T-helper 1 cell treated with Interleukin-12 subunit alpha and Interleukin-12 subunit beta and Interleukin-4 antibody, amounts not matched to agents 30 μg/mL and 1 μg/mL, for 36 hours (primary cell): Measurements from ENCODE around the gene CEP72.

Experiments
- H3K27ac Mint-ChIP-seq: one replicate; pipeline ENCODE4 v1.8.0; 2021; ENCODE audit warnings: mild to moderate bottlenecking, mixed read lengths
- H3K27me3 Mint-ChIP-seq: one replicate; pipeline ENCODE4 v1.8.0; 2021; ENCODE audit warnings: low read depth, mixed read lengths
- H3K36me3 Mint-ChIP-seq: one replicate; pipeline ENCODE4 v1.8.0; 2021; ENCODE audit warnings: low read depth, mixed read lengths
- H3K4me1 Mint-ChIP-seq: one replicate; pipeline ENCODE4 v1.8.0; 2021; ENCODE audit warnings: low read depth, mixed read lengths
- H3K4me3 Mint-ChIP-seq: one replicate; pipeline ENCODE4 v1.8.0; 2021; ENCODE audit warnings: mild to moderate bottlenecking, moderate library complexity, mixed read lengths
- H3K9me3 Mint-ChIP-seq: one replicate; pipeline ENCODE4 v1.8.0; 2021; ENCODE audit warnings: mixed read lengths

The CEP72 gene

GRCh38 chr5:585962-586628, 26.0 kb upstream of the CEP72 start:
- Mint-ChIP-seq H3K4me3 (no peak overlapping the region), H3K36me3 (no peaks in the 10 kb centered on the region), H3K4me1 (no peaks in the 10 kb centered on the region), H3K9me3 (peaks cover 5% of the 10 kb centered on the region), H3K27ac (no peak overlapping the region), H3K27me3 (peaks cover 6% of the 10 kb centered on the region)

DNA sequence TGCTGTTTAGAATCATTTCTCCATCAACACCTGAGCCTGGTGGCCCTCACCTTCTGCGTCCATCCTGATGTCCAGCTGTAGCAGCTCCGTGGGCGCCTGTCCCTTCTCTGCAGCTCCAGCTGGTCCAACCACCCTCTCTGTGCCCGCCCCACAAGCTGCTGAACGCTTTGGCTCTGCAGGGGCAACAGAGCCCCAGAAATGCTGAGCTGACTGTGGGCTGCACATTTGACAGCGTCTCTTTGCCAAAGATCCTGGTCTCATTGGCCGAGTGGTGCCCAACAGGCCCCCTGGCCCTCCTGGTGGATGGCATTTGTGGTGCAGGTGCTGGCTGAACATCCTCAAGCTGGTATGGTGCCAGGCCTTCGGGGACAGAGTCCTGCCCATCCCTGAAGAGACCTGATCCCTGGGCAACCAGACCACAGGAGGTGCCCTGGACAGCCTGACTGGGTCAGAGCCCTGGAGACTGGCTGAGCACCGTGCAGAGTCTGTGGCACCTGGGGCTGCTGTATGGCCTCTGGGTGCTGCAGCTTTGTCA, 25.3 kb upstream of the CEP72 start:
- Mint-ChIP-seq H3K4me1 (no peaks in the 10 kb centered on the region), H3K4me3 (no peak overlapping the region), H3K27ac (no peak overlapping the region), H3K9me3 (peaks cover 5% of the 10 kb centered on the region), H3K27me3 (peaks cover 9% of the 10 kb centered on the region), H3K36me3 (no peaks in the 10 kb centered on the region)

DNA sequence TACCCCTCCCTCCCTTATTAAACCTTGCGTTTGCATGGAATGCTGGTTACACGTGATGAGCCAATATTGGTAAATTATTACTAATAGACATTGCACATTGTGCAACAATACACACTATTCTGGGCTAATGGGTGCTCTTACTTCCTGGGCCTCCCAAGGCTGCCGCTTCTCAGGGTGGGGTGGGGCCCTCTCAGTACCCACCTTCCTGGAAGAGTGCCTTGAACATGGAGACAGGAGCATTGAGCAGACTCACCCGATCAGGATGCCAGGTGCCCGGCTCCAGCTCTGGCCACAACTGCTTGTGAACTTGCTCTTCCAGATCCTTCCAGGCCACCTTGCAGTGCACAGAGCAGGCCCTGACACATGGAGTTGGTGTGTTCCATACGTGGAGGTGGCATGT, 24.7 kb upstream of the CEP72 start:
- no peaks in the 10 kb centered on the region for H3K36me3 Mint-ChIP-seq
- peaks cover 12% of the 10 kb centered on the region for H3K27me3 Mint-ChIP-seq
- H3K9me3 Mint-ChIP-seq: peaks cover 5% of the 10 kb centered on the region
- H3K4me1 Mint-ChIP-seq: no peaks in the 10 kb centered on the region
- no peak overlapping the region for H3K27ac Mint-ChIP-seq
- H3K4me3 Mint-ChIP-seq: no peak overlapping the region

- H3K27ac Mint-ChIP-seq: no peak overlapping the region
- H3K4me1 Mint-ChIP-seq: no peaks in the 10 kb centered on the region
- no peak overlapping the region for H3K4me3 Mint-ChIP-seq
- peaks cover 5% of the 10 kb centered on the region for H3K9me3 Mint-ChIP-seq
- peaks cover 12% of the 10 kb centered on the region for H3K27me3 Mint-ChIP-seq
- H3K36me3 Mint-ChIP-seq: no peaks in the 10 kb centered on the region
Observed at GRCh38 chr5:588406-588995, 23.6 kb upstream of the CEP72 start.

GRCh38 chr5:589173-589572, 23.0 kb upstream of the CEP72 start:
- no peak overlapping the region for H3K27ac Mint-ChIP-seq
- peaks cover 12% of the 10 kb centered on the region for H3K27me3 Mint-ChIP-seq
- no peaks in the 10 kb centered on the region for H3K36me3 Mint-ChIP-seq
- peaks cover 5% of the 10 kb centered on the region for H3K9me3 Mint-ChIP-seq
- no peaks in the 10 kb centered on the region for H3K4me1 Mint-ChIP-seq
- H3K4me3 Mint-ChIP-seq: no peak overlapping the region

DNA sequence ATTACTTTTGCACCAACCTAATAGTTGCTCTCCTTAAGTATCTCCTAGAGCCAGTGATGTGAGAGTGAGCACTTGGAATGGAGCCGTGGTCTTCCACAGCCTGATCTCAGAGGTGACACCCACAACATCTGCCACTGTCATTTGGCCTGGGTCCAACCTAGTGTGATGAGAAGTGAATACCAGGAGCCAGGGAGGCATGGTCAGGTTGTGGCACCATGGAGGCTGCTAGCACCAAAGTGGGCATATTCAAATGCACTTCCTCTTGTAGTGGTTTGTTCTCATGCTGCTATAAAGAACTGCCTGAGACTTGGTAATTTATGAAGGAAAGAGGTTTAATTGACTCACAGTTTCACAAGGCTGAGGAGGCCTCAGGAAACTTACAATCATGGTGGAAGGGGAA, 22.6 kb upstream of the CEP72 start:
- Mint-ChIP-seq H3K9me3 (peaks cover 5% of the 10 kb centered on the region), H3K27me3 (peaks cover 12% of the 10 kb centered on the region), H3K27ac (no peak overlapping the region), H3K4me1 (no peaks in the 10 kb centered on the region), H3K36me3 (no peaks in the 10 kb centered on the region), H3K4me3 (no peak overlapping the region)

- H3K4me1 Mint-ChIP-seq: no peaks in the 10 kb centered on the region
- H3K36me3 Mint-ChIP-seq: no peaks in the 10 kb centered on the region
- H3K27me3 Mint-ChIP-seq: peaks cover 16% of the 10 kb centered on the region
- H3K4me3 Mint-ChIP-seq: no peak overlapping the region
- H3K27ac Mint-ChIP-seq: no peak overlapping the region
- H3K9me3 Mint-ChIP-seq: peaks cover 5% of the 10 kb centered on the region
Observed at GRCh38 chr5:590346-590745, 21.8 kb upstream of the CEP72 start.

DNA sequence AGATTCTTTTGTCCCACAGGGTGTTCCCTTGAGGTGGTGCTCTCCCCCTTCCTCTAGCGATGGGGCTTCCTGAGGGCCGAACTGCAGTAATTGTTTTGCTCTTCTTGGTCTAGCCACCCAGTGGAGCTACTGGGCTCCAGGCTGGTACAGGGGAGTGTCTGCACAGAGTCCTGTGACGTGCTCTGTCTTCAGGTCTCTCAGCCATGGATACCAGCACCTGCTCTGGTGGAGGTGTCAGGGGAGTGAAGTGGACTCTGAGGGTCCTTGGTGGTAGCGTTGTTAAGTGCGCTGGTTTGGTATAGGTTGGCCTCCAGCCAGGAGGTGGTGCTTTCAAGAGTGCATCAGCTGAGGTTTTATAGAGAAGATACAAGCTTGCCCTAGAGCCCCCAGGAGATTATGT, 20.4 kb upstream of the CEP72 start:
- no peak overlapping the region for H3K4me3 Mint-ChIP-seq
- peaks cover 5% of the 10 kb centered on the region for H3K9me3 Mint-ChIP-seq
- no peaks in the 10 kb centered on the region for H3K36me3 Mint-ChIP-seq
- H3K27ac Mint-ChIP-seq: no peak overlapping the region
- no peaks in the 10 kb centered on the region for H3K4me1 Mint-ChIP-seq
- H3K27me3 Mint-ChIP-seq: peaks cover 30% of the 10 kb centered on the region

DNA sequence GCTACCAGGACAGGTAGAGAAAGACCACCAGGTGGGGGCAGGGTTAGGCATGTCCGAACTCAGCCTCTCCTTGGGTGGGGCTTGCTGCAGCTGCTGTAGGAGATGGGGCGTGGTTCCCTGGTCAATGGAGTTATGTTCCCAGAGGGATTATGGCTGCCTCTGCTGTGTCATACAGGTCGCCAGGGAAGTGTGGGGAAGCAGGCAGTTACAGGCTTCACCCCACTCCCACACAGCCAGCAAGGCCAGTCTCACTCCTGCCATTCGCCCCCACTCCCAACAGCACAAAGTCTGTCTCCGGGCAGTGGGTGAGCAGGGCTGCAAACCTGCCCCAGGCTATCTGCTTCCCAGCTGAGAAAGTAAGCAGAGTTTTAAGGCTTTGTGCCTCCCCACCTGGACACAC, 20.0 kb upstream of the CEP72 start:
- no peaks in the 10 kb centered on the region for H3K36me3 Mint-ChIP-seq
- H3K9me3 Mint-ChIP-seq: peaks cover 5% of the 10 kb centered on the region
- no peak overlapping the region for H3K4me3 Mint-ChIP-seq
- H3K27ac Mint-ChIP-seq: no peak overlapping the region
- H3K27me3 Mint-ChIP-seq: peaks cover 33% of the 10 kb centered on the region
- no peaks in the 10 kb centered on the region for H3K4me1 Mint-ChIP-seq

- no peak overlapping the region for H3K27ac Mint-ChIP-seq
- no peak overlapping the region for H3K4me3 Mint-ChIP-seq
- no peaks in the 10 kb centered on the region for H3K9me3 Mint-ChIP-seq
- no peaks in the 10 kb centered on the region for H3K36me3 Mint-ChIP-seq
- H3K4me1 Mint-ChIP-seq: peaks cover 4% of the 10 kb centered on the region
- peaks cover 43% of the 10 kb centered on the region for H3K27me3 Mint-ChIP-seq
Observed at GRCh38 chr5:593511-593910, 18.6 kb upstream of the CEP72 start.

GRCh38 chr5:594226-594860, 17.8 kb upstream of the CEP72 start:
- Mint-ChIP-seq H3K36me3 (no peaks in the 10 kb centered on the region), H3K9me3 (no peaks in the 10 kb centered on the region), H3K4me3 (no peak overlapping the region), H3K27me3 (peaks cover 49% of the 10 kb centered on the region), H3K27ac (no peak overlapping the region), H3K4me1 (peaks cover 4% of the 10 kb centered on the region)

DNA sequence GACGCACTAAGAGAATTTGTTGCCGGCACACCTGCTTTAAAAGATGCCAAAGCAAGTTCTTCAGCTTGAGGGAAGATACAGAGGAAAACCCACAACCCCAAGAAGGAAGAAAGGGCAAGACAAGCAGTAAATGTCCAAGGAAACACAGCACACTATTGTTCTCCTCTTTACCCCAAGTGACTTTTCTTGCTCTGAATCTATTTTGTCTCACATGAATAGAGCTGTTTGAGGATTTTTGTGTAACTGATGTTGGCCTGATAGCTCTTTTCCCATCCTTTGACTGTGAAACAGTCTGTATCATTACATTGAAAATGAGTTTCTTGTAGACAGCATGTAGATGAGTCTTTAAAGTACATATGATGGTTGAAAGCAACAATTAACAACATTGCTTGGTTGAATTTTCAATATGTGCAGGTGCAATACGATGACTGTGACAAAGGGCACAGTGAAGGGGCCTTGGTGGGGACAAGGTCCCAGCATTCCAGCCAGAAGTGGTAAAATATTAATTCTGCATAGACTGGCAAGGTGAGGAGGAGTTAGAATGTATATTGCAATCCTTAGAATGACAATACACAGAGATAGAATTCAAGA, 16.8 kb upstream of the CEP72 start:
- H3K27me3 Mint-ChIP-seq: peaks cover 51% of the 10 kb centered on the region
- no peaks in the 10 kb centered on the region for H3K36me3 Mint-ChIP-seq
- peaks cover 4% of the 10 kb centered on the region for H3K4me1 Mint-ChIP-seq
- H3K9me3 Mint-ChIP-seq: no peaks in the 10 kb centered on the region
- H3K27ac Mint-ChIP-seq: no peak overlapping the region
- H3K4me3 Mint-ChIP-seq: no peak overlapping the region

DNA sequence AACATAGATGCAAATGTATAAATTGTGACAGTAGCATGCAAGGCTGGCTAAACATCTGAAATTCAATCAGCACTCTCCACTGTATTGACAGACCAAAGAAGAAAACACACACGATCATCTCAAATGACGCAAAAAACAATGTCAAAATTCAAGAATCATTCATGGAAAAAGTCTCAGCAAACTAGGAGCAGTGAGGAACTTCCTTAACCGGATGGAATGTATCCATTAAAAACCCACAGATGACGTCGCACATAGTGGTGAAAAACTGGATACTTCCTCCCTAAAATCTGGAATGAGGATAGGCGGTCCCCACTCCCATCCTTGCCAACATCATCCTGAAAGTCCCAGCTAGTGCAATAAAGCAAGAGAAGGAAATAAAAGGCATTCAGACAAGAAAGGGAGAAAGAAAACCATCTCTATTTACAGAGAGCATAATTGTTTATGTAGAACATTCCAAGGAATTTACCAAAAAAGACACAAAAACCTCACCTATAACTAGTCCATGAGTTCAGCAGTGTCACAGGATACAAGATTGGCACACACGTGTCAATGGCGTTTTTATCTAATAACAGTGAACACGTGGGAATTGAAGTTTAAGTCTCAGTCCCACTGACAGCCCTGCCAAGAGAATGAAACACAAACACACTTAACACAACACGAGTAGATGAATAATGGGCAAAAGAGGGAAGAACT, 14.1 kb upstream of the CEP72 start:
- no peaks in the 10 kb centered on the region for H3K9me3 Mint-ChIP-seq
- peaks cover 4% of the 10 kb centered on the region for H3K4me1 Mint-ChIP-seq
- H3K27ac Mint-ChIP-seq: no peak overlapping the region
- no peak overlapping the region for H3K4me3 Mint-ChIP-seq
- no peaks in the 10 kb centered on the region for H3K36me3 Mint-ChIP-seq
- peaks cover 43% of the 10 kb centered on the region for H3K27me3 Mint-ChIP-seq

GRCh38 chr5:598564-598890, 13.6 kb upstream of the CEP72 start:
- no peak overlapping the region for H3K27ac Mint-ChIP-seq
- no peak overlapping the region for H3K4me3 Mint-ChIP-seq
- peaks cover 4% of the 10 kb centered on the region for H3K4me1 Mint-ChIP-seq
- H3K9me3 Mint-ChIP-seq: no peaks in the 10 kb centered on the region
- H3K36me3 Mint-ChIP-seq: no peaks in the 10 kb centered on the region
- peaks cover 43% of the 10 kb centered on the region for H3K27me3 Mint-ChIP-seq
